Central memory CD8-positive, alpha-beta T cell (primary cell): Measurements from ENCODE around the gene RBM20.
"Not testable (repeated sequence)": the region's sequence is repeated elsewhere in the genome, so short reads cannot be mapped to it uniquely, and the experiment has no call there.

Source experiments
- ATAC-seq: fragments of 150-1000 bp; cut with Tn5 transposase; replicated peaks from 2 replicates; pipeline ENCODE4 v1.10.0; 2022; ENCODE audit warnings: mild to moderate bottlenecking, moderate FRiP score, moderate number of reproducible peaks; ENCODE audit not compliant: poor library complexity, severe bottlenecking; ENCODE audit errors: extremely low read depth
- DNase-seq, 2 donors: peaks; one replicate each; pipeline ENCODE4 v3.0.0; 2021; ENCODE audit warnings: low spot score in 2 of 2
- H3K27ac Mint-ChIP-seq: one replicate; pipeline ENCODE4 v1.8.0; 2022; ENCODE audit warnings: low read depth, mild to moderate bottlenecking, moderate library complexity, mixed read lengths
- H3K27me3 Mint-ChIP-seq: one replicate; pipeline ENCODE4 v1.8.0; 2022; ENCODE audit warnings: mixed read lengths
- H3K36me3 Mint-ChIP-seq: one replicate; pipeline ENCODE4 v1.8.0; 2022; ENCODE audit warnings: mild to moderate bottlenecking, moderate library complexity, mixed read lengths; ENCODE audit not compliant: insufficient read depth
- H3K4me1 Mint-ChIP-seq: one replicate; pipeline ENCODE4 v1.8.0; 2022; ENCODE audit warnings: mixed read lengths
- H3K4me3 Mint-ChIP-seq: one replicate; pipeline ENCODE4 v1.8.0; 2022; ENCODE audit warnings: mild to moderate bottlenecking, moderate library complexity, mixed read lengths
- H3K9me3 Mint-ChIP-seq: one replicate; pipeline ENCODE4 v1.8.0; 2022; ENCODE audit warnings: mixed read lengths

The RBM20 gene

GRCh38 chr10:110659558-110659957, 15.4 kb downstream of the RBM20 start:
- no peaks in the 10 kb centered on the region for H3K9me3 Mint-ChIP-seq
- H3K27me3 Mint-ChIP-seq, result peaks cover 44% of the 10 kb centered on the region
- no peaks in the 10 kb centered on the region for H3K36me3 Mint-ChIP-seq
- no peak for DNase-seq
- ATAC-seq, result no peak
- H3K4me1 Mint-ChIP-seq, result no peaks in the 10 kb centered on the region
- H3K4me3 Mint-ChIP-seq, result no peak overlapping the region
- H3K27ac Mint-ChIP-seq, result no peak overlapping the region

GRCh38 chr10:110660289-110660688, 16.2 kb downstream of the RBM20 start:
- not testable (repeated sequence) for H3K9me3 Mint-ChIP-seq, ATAC-seq
- H3K27me3 Mint-ChIP-seq, result peaks cover 44% of the 10 kb centered on the region

GRCh38 chr10:110661292-110661691, 17.2 kb downstream of the RBM20 start:
- Mint-ChIP-seq H3K9me3 (no peaks in the 10 kb centered on the region), H3K4me1 (no peaks in the 10 kb centered on the region), H3K4me3 (no peak overlapping the region), H3K27ac (no peak overlapping the region), H3K27me3 (peaks cover 38% of the 10 kb centered on the region), H3K36me3 (no peaks in the 10 kb centered on the region)
- ATAC-seq (no peak), DNase-seq (no peak)

More at GRCh38 chr10:110660289-110660688, 16.2 kb downstream of the RBM20 start:
- H3K27ac Mint-ChIP-seq, H3K4me3 Mint-ChIP-seq, H3K36me3 Mint-ChIP-seq, DNase-seq, H3K4me1 Mint-ChIP-seq: not testable (repeated sequence)

- Mint-ChIP-seq H3K36me3 (no peaks in the 10 kb centered on the region), H3K4me1 (no peaks in the 10 kb centered on the region), H3K27ac (no peak overlapping the region), H3K4me3 (no peak overlapping the region), H3K9me3 (no peaks in the 10 kb centered on the region), H3K27me3 (peaks cover 40% of the 10 kb centered on the region)
- ATAC-seq (no peak), DNase-seq (no peak)
Observed at GRCh38 chr10:110664483-110665420, 20.6 kb downstream of the RBM20 start.

GRCh38 chr10:110666259-110666658, 22.1 kb downstream of the RBM20 start:
- not testable (repeated sequence) for H3K27ac Mint-ChIP-seq, H3K4me3 Mint-ChIP-seq, ATAC-seq, H3K9me3 Mint-ChIP-seq, H3K4me1 Mint-ChIP-seq, DNase-seq, H3K36me3 Mint-ChIP-seq
- peaks cover 25% of the 10 kb centered on the region for H3K27me3 Mint-ChIP-seq

GRCh38 chr10:110666673-110667072, 22.5 kb downstream of the RBM20 start:
- no peak for DNase-seq
- Mint-ChIP-seq H3K4me1 (no peaks in the 10 kb centered on the region), H3K36me3 (no peaks in the 10 kb centered on the region), H3K4me3 (no peak overlapping the region), H3K9me3 (no peaks in the 10 kb centered on the region), H3K27ac (no peak overlapping the region), H3K27me3 (peaks cover 20% of the 10 kb centered on the region)
- ATAC-seq, result no peak

GRCh38 chr10:110667620-110668343, 23.6 kb downstream of the RBM20 start:
- H3K9me3 Mint-ChIP-seq, result no peaks in the 10 kb centered on the region
- ATAC-seq (no peak), DNase-seq (no peak)
- no peaks in the 10 kb centered on the region for H3K36me3 Mint-ChIP-seq
- H3K27me3 Mint-ChIP-seq, result peaks cover 19% of the 10 kb centered on the region
- H3K27ac Mint-ChIP-seq, result no peak overlapping the region
- peaks cover 5% of the 10 kb centered on the region for H3K4me1 Mint-ChIP-seq
- no peak overlapping the region for H3K4me3 Mint-ChIP-seq

- Mint-ChIP-seq H3K36me3 (no peaks in the 10 kb centered on the region), H3K27me3 (peaks cover 19% of the 10 kb centered on the region), H3K4me1 (peaks cover 5% of the 10 kb centered on the region), H3K4me3 (no peak overlapping the region), H3K27ac (no peak overlapping the region), H3K9me3 (no peaks in the 10 kb centered on the region)
- ATAC-seq (no peak), DNase-seq (no peak)
Observed at GRCh38 chr10:110668443-110668842, 24.3 kb downstream of the RBM20 start.

GRCh38 chr10:110670335-110670734, 26.2 kb downstream of the RBM20 start:
- ATAC-seq (no peak), DNase-seq (no peak)
- H3K36me3 Mint-ChIP-seq, result no peaks in the 10 kb centered on the region
- peaks cover 5% of the 10 kb centered on the region for H3K4me1 Mint-ChIP-seq
- H3K4me3 Mint-ChIP-seq, result no peak overlapping the region
- H3K9me3 Mint-ChIP-seq, result no peaks in the 10 kb centered on the region
- no peak overlapping the region for H3K27ac Mint-ChIP-seq
- peaks cover 19% of the 10 kb centered on the region for H3K27me3 Mint-ChIP-seq

- DNase-seq (peak; percentile 43 to 54), ATAC-seq (peak; percentile 90)
- Mint-ChIP-seq H3K9me3 (no peaks in the 10 kb centered on the region), H3K4me3 (peak overlapping the region; percentile 89), H3K4me1 (peaks cover 5% of the 10 kb centered on the region), H3K27ac (peak overlapping the region; percentile 89), H3K27me3 (peaks cover 13% of the 10 kb centered on the region), H3K36me3 (no peaks in the 10 kb centered on the region)
Observed at GRCh38 chr10:110671788-110672579, 27.8 kb downstream of the RBM20 start.

- no peak for DNase-seq
- H3K9me3 Mint-ChIP-seq, result no peaks in the 10 kb centered on the region
- peak; percentile 45 for ATAC-seq
- peaks cover 5% of the 10 kb centered on the region for H3K4me1 Mint-ChIP-seq
- H3K27me3 Mint-ChIP-seq, result peaks cover 9% of the 10 kb centered on the region
- H3K27ac Mint-ChIP-seq, result peak overlapping the region; percentile 89
- H3K36me3 Mint-ChIP-seq, result no peaks in the 10 kb centered on the region
- H3K4me3 Mint-ChIP-seq, result peak overlapping the region; percentile 89
Observed at GRCh38 chr10:110672580-110672919, 28.4 kb downstream of the RBM20 start.

- DNase-seq, result no peak
- Mint-ChIP-seq H3K4me1 (peaks cover 5% of the 10 kb centered on the region), H3K27me3 (peaks cover 8% of the 10 kb centered on the region), H3K36me3 (peaks cover 3% of the 10 kb centered on the region), H3K4me3 (no peak overlapping the region), H3K27ac (no peak overlapping the region), H3K9me3 (no peaks in the 10 kb centered on the region)
- no peak for ATAC-seq
Observed at GRCh38 chr10:110676016-110676415, 31.9 kb downstream of the RBM20 start.
